Stimulated activated naive CD8-positive, alpha-beta T cell treated with anti-CD3 and anti-CD28 coated beads, Interleukin-15, amount 100 ng/mL, for 72 hours (primary cell): Measurements from ENCODE around the gene CTAGE1.
"Not testable (repeated sequence)": the region's sequence is repeated elsewhere in the genome, so short reads cannot be mapped to it uniquely, and the experiment has no call there.

Source experiments
- ATAC-seq: fragments of 150-1000 bp; cut with Tn5 transposase; 2 replicates; pipeline ENCODE4 v1.10.0; 2021; ENCODE audit warnings: mild to moderate bottlenecking, moderate library complexity
- DNase-seq, 2 donors: peaks; one replicate each; pipeline ENCODE4 v3.0.0; 2021 to 2022
- H3K27ac Mint-ChIP-seq, 2 donors: one replicate each; pipeline ENCODE4 v1.8.0; 2022; ENCODE audit warnings: mild to moderate bottlenecking in 2 of 2, mixed read lengths in 2 of 2, moderate library complexity in 2 of 2
- H3K27me3 Mint-ChIP-seq: one replicate; pipeline ENCODE4 v1.8.0; 2022; ENCODE audit warnings: mixed read lengths
- H3K4me1 Mint-ChIP-seq: one replicate; pipeline ENCODE4 v1.8.0; 2022; ENCODE audit warnings: mild to moderate bottlenecking, mixed read lengths
- H3K4me3 Mint-ChIP-seq, 2 donors: one replicate each; pipeline ENCODE4 v1.8.0; 2022; ENCODE audit warnings: mild to moderate bottlenecking in 2 of 2, mixed read lengths in 2 of 2, moderate library complexity in 1 of 2
- H3K9me3 Mint-ChIP-seq, 2 donors: one replicate each; pipeline ENCODE4 v1.8.0; 2022; ENCODE audit warnings: mixed read lengths in 2 of 2

CTAGE1 gene

DNA sequence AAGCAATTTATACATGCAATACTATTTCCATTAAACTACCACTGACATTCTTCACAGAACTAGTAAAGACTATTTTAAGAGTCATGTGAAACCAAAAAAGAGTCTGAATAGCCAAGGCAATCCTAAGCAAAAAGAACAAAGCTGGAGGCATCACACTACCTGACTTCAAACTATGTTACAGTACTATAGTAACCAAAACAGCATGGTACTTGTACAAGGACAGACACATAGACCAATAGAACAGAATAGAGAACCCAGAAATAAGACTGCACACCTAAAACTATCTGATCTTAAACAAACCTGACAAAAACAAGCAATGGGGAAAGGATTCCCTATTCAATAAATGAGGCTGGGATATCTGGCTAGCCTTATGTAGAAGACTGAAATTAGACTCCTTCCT is 32.0 kb upstream of the CTAGE1 start:
- H3K27me3 Mint-ChIP-seq, H3K27ac Mint-ChIP-seq, H3K4me3 Mint-ChIP-seq, DNase-seq, ATAC-seq, H3K4me1 Mint-ChIP-seq: not testable (repeated sequence)
- H3K9me3 Mint-ChIP-seq, result peaks cover 13 to 25% of the 10 kb centered on the region in 2 donors

DNA sequence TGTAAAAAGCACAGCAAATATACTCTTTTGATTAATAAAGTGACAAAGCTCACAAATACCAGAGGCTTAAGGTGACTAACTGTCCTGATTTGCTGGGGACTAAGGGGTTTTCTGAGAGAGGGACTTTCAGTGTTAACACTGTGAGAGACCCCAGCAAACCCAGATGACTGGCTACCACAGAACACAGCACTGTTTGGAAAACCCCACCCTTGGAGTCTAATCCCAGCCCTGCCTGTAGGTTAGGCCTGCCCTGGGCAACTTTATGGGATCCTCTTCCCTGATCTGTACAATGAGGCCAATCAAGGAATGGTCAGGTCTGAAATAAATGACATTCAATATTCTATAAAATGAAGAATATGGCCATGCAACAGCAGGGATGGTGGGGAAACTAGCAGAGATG is 30.5 kb upstream of the CTAGE1 start:
- DNase-seq (no peak), ATAC-seq (no peak)
- Mint-ChIP-seq H3K9me3 (peaks cover 13 to 25% of the 10 kb centered on the region in 2 donors), H3K27me3 (peaks cover 5% of the 10 kb centered on the region), H3K27ac (no peak overlapping the region), H3K4me3 (no peak overlapping the region), H3K4me1 (peaks cover 6% of the 10 kb centered on the region)

DNA sequence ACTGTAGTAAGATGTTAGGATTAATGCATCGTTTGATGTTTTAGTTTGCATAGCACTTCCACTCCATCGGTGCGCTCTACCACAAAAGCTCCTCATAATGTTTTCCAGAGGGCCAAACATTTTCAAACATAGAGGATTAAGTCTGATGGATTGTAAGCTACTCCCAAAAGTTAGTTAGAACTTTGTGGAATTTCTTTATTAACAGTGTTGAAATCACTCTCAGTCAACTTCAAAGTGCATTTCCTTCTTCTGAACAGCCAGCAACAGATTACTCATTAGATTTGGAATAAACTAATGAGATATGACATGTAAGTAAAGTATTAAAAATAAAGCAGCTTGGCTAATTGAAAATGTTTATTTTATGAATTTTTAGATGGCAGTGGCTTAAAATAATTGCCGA is 30.1 kb upstream of the CTAGE1 start:
- Mint-ChIP-seq H3K27me3 (peaks cover 5% of the 10 kb centered on the region), H3K4me1 (peaks cover 6% of the 10 kb centered on the region), H3K4me3 (no peak overlapping the region), H3K9me3 (peaks cover 13 to 25% of the 10 kb centered on the region in 2 donors), H3K27ac (no peak overlapping the region)
- DNase-seq (no peak), ATAC-seq (no peak)

DNA sequence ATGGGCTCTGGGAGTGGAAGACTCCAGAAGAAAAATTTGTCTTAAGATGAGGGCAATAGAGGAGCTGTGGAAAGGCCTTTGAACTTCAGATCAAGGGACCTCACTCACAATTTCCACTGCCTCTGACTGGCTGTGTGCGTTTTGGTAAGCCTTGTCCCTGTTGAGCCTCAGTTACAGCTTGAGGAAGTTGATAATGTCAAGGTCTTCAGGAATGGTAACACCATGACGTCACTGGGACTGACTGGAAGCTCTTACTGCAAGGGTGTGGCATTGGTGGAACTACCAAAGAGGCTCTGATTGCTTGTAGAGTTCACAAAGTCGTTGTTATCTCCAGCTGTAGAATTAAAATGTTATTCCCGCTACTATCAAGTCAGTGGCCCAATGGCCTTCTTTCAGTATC is 29.2 kb upstream of the CTAGE1 start:
- H3K27ac Mint-ChIP-seq, result no peak overlapping the region
- H3K9me3 Mint-ChIP-seq, result peaks cover 13 to 25% of the 10 kb centered on the region in 2 donors
- DNase-seq (no peak), ATAC-seq (no peak)
- peaks cover 5% of the 10 kb centered on the region for H3K27me3 Mint-ChIP-seq
- H3K4me1 Mint-ChIP-seq, result no peaks in the 10 kb centered on the region
- no peak overlapping the region for H3K4me3 Mint-ChIP-seq

DNA sequence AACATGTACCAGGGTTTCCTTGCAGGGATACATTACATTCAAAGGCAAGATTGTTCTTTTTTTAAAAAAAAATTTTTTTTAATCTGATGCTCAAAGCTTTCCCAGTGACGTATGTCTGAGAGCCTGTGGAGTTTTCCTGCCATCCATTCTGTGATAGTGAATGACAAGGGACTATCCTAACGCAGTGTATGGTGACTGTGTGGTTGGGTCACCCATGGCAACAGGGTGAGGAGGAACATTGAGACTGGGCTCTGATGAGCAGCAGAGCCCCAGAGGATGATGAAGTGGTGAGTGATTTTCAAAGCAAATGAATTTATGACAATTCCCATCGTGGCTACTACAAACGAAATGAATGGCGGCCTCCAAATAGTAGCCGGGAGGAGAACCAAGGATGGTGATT is 28.6 kb upstream of the CTAGE1 start:
- peaks cover 16 to 23% of the 10 kb centered on the region in 2 donors for H3K9me3 Mint-ChIP-seq
- ATAC-seq, result no peak
- H3K27me3 Mint-ChIP-seq, result peaks cover 5% of the 10 kb centered on the region
- no peak for DNase-seq
- H3K4me1 Mint-ChIP-seq, result no peaks in the 10 kb centered on the region
- H3K27ac Mint-ChIP-seq, result no peak overlapping the region
- no peak overlapping the region for H3K4me3 Mint-ChIP-seq

DNA sequence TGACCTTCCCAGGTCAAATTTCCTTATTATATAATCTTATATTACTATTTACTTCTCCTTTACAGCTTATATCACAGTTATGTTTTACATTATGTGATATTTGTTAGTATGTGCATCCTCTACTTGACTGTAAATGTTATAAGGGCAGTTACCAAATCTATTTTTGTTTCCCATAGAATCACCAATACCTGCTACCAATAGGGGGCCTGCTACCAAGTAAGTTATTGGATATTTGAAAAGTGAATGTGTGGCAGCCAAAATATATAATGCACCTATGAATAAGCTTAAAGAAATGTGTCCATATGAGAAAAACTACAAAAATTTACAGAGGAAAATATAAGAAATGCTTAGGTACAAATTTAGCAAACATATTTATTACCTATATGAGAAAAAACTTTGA is 23.9 kb upstream of the CTAGE1 start:
- peaks cover 4 to 9% of the 10 kb centered on the region in 2 donors for H3K9me3 Mint-ChIP-seq
- no peak overlapping the region for H3K27ac Mint-ChIP-seq
- peaks cover 4% of the 10 kb centered on the region for H3K27me3 Mint-ChIP-seq
- ATAC-seq (no peak), DNase-seq (no peak)
- H3K4me1 Mint-ChIP-seq, result no peaks in the 10 kb centered on the region
- no peak overlapping the region for H3K4me3 Mint-ChIP-seq

DNA sequence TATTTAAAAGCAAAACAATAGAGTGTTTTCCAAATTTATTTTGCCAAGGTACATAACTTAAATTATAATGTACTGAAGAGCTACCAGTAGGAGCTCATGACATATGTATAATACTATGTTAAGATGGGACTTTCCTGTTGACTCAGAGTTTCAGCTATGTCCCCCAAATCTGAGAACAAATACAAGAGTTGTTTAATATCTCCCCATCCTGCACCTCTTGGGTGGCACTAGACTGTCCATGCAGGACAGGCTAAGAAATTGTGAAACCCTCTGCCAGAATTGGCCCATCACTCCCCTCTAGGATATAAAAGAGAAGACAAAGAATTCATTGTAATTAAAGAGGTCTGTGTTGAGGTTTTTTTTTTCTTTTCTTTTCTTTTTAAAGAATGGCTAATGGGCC is 21.7 kb upstream of the CTAGE1 start:
- Mint-ChIP-seq H3K27ac (peak overlapping the region; percentile 8 to 37), H3K4me1 (no peaks in the 10 kb centered on the region), H3K27me3 (no peaks in the 10 kb centered on the region), H3K4me3 (no peak overlapping the region), H3K9me3 (peaks cover 0 to 6% of the 10 kb centered on the region in 2 donors)
- DNase-seq (no peak), ATAC-seq (no peak)

DNA sequence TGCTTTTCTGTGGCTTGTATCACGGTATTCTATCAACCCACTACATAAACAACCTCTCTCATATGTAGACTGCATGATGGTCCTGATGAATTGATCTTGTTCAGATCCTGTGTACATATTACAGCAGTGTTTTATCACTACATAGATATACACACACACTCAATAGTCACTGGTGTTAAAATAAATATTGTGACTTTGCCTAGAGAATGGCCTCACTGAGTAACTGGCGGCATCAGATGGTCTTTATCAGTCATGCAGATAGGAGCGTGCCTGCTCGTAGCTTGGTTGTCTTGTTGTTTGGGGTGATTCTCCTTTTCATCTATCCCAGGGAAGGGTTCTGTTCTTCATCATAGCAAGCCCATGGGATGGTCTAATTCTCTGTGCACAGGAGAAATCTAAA is 18.4 kb upstream of the CTAGE1 start:
- no peaks in the 10 kb centered on the region for H3K27me3 Mint-ChIP-seq
- no peak for DNase-seq
- peaks cover 0 to under 1% of the 10 kb centered on the region in 2 donors for H3K9me3 Mint-ChIP-seq
- no peak for ATAC-seq
- H3K27ac Mint-ChIP-seq, result no peak overlapping the region
- no peak overlapping the region for H3K4me3 Mint-ChIP-seq
- no peaks in the 10 kb centered on the region for H3K4me1 Mint-ChIP-seq

DNA sequence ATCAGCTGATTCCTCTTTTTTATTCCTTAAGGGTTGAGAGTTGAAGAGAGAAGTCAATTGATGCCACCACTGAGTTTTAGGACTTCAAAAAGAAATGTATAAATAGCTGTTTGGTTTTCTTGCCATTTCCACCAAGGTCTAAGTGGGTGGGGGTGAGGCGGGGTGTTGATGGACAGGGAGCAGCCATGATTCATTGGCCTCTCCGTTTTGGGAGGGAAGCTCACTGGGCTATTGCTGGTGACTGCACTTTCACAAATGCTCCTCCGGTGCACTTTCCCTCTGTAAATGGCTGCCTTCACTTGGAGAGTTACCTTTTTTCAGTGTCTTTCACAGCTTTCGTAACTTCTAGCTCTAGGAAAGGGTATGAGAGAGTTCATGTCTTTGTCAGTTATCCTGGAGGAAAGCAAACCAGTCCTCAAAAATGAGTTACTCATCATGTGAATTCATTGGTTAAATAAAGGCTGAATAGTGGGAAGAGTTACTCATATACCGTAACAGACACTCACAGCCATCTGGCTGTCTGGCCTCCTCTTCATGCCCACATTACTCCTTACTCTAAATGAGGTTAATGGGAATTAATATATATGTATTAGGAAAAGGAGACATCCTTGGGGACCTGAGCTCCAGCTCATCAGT is 17.4 kb upstream of the CTAGE1 start:
- no peak overlapping the region for H3K27ac Mint-ChIP-seq
- ATAC-seq (no peak), DNase-seq (no peak)
- H3K27me3 Mint-ChIP-seq, result no peaks in the 10 kb centered on the region
- H3K4me3 Mint-ChIP-seq, result no peak overlapping the region
- H3K4me1 Mint-ChIP-seq, result no peaks in the 10 kb centered on the region
- peaks cover 0 to 7% of the 10 kb centered on the region in 2 donors for H3K9me3 Mint-ChIP-seq

DNA sequence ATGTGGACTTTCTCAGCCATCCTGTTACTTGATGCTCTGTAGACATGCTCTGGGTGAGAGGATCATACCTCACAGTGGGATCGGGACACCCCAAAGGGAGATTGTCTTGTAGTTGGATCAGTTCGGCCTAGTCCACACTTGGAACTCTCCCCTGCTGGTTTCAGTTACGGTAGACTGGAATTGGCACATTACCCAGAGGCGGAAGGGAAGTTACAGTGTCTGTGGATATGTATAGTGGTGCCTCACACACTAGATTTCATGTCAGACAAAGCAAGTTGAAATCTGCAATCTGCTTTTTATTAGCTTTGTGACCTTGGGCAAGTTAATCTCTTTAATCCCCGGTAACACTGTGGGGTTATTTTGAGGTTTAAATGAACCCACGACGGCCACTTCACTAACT is 16.2 kb upstream of the CTAGE1 start:
- no peaks in the 10 kb centered on the region for H3K4me1 Mint-ChIP-seq
- H3K27ac Mint-ChIP-seq, result no peak overlapping the region
- H3K9me3 Mint-ChIP-seq, result peaks cover 0 to 7% of the 10 kb centered on the region in 2 donors
- no peak overlapping the region for H3K4me3 Mint-ChIP-seq
- ATAC-seq (no peak), DNase-seq (no peak)
- H3K27me3 Mint-ChIP-seq, result no peaks in the 10 kb centered on the region

DNA sequence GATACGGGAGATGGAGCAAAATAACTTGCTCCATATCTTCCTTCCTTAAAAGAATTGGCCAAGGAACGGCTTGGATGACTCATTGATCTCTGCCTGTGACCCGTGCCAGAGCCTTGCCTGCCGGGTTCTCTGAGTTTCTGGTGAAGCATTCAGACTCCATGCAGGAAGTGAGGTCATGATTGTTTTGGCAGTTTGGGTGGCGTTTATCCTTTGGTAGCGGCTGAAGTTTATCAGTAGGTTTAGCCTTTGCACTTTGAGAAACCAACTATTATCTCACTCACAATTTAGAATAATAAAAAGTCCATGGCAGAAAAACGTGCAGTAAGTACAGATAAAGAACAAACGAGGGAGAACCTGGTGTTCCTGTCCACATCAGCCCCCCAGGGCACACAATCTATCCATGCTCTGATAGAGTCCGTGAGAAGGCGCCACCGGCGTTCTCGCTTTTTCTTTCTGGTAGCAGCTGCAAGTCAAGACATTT is 15.0 kb upstream of the CTAGE1 start:
- Mint-ChIP-seq H3K9me3 (peaks cover 0 to 7% of the 10 kb centered on the region in 2 donors), H3K4me1 (no peaks in the 10 kb centered on the region), H3K27me3 (no peaks in the 10 kb centered on the region), H3K27ac (no peak overlapping the region), H3K4me3 (no peak overlapping the region)
- no peak for ATAC-seq
- no peak for DNase-seq

DNA sequence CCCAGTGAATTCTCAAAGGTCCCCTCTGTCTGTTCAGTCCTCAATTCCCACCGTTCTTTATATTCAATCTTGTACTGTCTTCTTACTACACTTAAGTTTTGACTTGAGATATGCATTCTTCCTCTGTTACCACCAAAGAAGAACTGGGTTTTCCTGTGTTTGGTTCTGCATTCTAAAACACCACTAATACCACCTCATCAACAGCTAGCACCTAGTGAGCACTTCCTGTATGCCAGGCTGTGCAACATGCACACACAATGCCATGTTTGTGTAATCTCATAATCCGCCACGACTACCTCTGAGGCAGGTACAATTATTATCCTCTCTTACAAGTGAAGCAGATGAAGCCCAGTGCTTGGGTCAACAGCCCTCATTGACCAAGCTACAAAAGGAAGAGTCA is 11.8 kb upstream of the CTAGE1 start:
- Mint-ChIP-seq H3K4me1 (no peaks in the 10 kb centered on the region), H3K4me3 (no peak overlapping the region), H3K9me3 (peaks cover 0 to 7% of the 10 kb centered on the region in 2 donors)

DNA sequence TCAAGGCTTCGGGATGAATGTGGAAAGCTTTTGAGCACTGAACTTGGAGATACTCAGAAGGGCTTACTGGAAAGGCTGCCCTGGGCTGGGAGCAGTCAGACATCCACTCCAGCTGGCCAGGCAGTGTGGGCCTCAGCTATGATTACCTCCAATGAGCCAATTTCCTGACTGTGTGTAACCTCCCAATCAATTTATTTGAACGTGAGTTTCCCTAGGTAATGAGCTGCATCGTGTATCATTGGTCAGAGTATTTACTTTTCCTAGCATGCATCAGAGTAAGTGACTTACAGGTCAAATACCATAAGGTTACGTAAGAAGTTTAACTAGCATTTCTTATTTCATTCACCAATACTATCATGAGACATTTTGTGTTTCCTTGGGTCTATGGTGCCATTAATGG is 11.0 kb upstream of the CTAGE1 start:
- no peaks in the 10 kb centered on the region for H3K4me1 Mint-ChIP-seq
- ATAC-seq, result no peak
- no peak overlapping the region for H3K27ac Mint-ChIP-seq
- no peak for DNase-seq
- H3K9me3 Mint-ChIP-seq, result peaks cover 0 to 7% of the 10 kb centered on the region in 2 donors
- H3K4me3 Mint-ChIP-seq, result no peak overlapping the region
- H3K27me3 Mint-ChIP-seq, result no peaks in the 10 kb centered on the region

More for the DNA sequence above, 11.8 kb upstream of the CTAGE1 start:
- no peak for ATAC-seq
- Mint-ChIP-seq H3K27ac (no peak overlapping the region), H3K27me3 (no peaks in the 10 kb centered on the region)
- DNase-seq, result no peak

DNA sequence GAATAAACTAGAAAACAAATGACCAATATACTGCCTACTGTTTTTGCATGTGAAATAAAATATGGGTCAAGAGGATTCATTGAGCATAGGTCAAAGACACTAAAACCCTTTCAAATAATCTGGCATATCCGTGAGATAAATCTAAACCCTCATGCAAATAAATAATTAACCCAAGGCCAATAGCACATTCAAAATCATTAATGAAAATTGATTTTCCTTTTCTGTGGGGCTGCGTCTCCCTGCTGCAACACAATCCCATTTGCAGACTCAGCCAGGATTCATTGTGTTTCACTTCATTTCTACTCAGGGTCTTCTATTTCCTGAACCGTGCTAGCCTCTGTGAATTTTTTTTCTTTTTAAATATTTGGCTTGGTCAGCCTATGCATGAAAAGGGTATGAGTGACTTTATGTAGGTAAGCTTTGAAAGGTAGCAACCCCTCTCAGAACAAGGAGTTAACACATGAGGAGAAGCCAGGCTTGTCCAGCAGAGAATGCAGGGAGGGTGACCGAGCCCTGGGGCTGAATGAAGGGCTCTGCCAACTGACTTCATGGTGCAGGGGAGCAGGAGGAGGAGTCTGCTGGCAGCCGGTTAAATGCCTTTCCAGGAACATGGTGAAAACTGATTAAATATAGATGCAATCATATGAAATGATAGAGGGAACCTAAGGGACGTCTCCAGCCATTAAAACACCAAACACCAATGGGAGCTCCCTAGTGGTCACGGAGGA is 10.3 kb upstream of the CTAGE1 start:
- no peak for ATAC-seq

DNA sequence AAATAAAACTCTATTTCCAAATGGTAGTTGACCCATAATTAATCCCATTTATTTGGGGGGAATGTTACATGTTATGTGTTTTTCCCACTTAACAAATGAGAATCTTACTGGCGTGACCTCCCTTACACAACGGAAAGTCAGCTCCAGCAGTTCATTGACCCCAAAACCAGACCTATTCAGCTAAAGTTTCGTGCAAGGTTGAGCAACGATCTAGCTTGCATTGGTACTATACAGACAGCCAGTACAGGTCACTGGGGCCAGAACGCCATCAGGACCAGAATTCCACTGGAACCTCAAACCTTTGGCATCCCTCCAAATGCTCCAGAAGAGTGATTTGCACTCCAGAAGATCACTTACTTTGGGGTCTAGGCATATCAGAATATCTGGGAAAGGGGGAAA is 6.8 kb upstream of the CTAGE1 start:
- H3K27me3 Mint-ChIP-seq, result no peaks in the 10 kb centered on the region
- H3K4me1 Mint-ChIP-seq, result no peaks in the 10 kb centered on the region
- DNase-seq (no peak), ATAC-seq (no peak)
- H3K4me3 Mint-ChIP-seq, result no peak overlapping the region
- H3K9me3 Mint-ChIP-seq, result peaks cover 0 to 4% of the 10 kb centered on the region in 2 donors
- H3K27ac Mint-ChIP-seq, result no peak overlapping the region

More for the DNA sequence above, 10.3 kb upstream of the CTAGE1 start:
- no peak for DNase-seq
- Mint-ChIP-seq H3K4me3 (no peak overlapping the region), H3K9me3 (peaks cover 0 to 7% of the 10 kb centered on the region in 2 donors), H3K27ac (peak overlapping the region in 1 of 2 donors; percentile 85), H3K27me3 (no peaks in the 10 kb centered on the region), H3K4me1 (no peaks in the 10 kb centered on the region)

DNA sequence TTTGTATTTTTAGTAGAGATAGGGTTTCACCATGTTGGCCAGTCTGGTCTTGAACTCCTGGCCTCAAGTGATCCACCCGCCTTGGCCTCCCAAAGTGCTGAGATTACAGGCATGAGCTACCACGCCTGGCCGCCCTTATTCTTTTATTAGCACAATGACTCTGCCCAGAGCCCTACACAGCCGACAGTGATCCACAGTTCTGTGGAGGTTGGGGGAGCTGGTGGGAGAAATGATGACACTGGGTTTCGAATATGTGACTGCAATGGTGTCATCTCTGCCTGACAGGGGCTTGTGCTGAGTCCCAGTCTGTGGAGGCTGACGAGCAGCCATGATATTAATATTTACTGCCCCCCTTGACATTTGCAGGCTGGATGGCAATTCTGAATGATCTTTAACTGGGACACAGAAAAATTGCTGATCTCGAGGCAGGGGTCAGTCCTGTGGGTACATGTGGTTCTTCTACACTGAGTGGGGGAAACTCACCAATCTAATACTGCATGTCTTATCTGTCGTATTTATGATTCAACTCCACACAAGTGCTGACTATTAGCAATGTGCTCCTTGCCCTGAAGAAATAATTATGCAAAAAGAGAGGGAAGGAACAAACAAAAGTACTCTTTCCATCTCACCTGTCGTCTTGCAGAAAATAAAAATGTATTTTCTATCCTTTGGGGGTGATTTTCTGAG is 6.3 kb upstream of the CTAGE1 start:
- H3K4me3 Mint-ChIP-seq, result no peak overlapping the region
- no peak for ATAC-seq
- peaks cover 0 to 5% of the 10 kb centered on the region in 2 donors for H3K9me3 Mint-ChIP-seq
- H3K27ac Mint-ChIP-seq, result no peak overlapping the region
- H3K4me1 Mint-ChIP-seq, result no peaks in the 10 kb centered on the region
- no peaks in the 10 kb centered on the region for H3K27me3 Mint-ChIP-seq
- no peak for DNase-seq
